Airway epithelial cell (primary cell): Measurements from ENCODE around the gene C2CD3. TPM values are rescaled to one million over a fixed set of nuclear protein-coding genes. Genes with fewer than 3 reads are reported as not detected.

Experiments used
- total RNA-seq: library from RNA; depleted of rRNA; stranded (reverse); fragments of >200 nt; gene quantifications from 2 replicates; pipeline ENCODE4 v1.2.3, GENCODE V29; 2015

C2CD3 gene, protein sequence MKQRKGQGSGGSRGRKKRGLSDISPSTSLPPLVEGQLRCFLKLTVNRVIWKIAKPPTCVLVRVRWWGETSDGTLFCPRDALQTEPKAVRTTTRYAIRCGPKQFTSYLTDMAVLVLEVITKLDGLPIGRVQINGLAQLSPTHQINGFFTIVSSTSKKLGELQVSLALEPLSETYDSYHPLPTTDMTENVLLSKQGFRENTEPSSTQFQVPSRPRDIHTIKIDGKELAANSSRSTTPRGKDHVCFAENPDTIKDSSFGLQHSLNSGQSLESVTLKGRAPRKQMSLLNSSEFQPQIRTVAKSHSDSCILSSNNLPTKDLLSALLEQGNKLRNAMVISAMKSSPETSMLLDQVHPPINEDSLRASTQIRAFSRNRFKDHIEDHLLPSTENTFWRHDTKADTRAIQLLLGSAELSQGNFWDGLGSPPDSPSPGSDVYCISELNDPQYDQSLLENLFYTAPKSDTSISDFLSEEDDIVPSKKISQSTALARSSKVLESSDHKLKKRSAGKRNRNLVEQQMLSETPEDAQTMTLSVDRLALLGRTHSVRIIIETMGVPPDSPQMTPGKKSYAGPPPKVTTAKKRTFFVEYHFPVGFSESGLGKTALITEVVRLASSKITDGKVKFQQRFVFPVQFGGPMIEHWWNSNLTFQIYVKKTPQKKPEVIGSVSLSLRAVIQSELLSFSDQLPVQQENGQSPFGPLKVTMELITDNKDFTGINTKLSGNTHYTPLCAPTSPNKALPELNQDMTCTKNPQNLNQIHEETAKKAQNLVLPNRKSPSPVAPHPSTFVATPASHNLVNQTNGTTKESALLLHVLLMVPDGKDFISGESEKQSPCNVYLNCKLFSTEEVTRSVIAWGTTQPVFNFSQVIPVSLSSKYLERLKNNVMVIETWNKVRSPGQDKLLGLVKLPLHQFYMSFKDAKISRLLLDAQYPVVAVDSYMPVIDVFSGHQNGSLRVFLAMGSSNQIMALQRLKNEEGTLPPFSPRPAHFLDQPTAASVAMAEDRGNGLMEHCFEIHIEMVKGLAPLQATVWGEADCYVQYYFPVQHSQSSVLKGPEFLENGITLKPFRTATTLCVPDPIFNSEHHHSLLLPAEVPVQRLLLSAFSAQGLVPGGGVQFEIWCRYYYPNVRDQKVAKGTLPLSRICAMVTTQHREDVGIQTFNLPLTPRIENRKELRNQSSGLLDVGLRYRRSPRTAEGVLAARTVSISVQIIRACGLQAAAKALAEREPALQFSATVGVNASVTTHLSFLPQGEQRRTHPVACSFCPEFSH (N-terminal part only)
- 6.2 and 10.6 TPM in 2 replicates for total RNA-seq

DNA sequence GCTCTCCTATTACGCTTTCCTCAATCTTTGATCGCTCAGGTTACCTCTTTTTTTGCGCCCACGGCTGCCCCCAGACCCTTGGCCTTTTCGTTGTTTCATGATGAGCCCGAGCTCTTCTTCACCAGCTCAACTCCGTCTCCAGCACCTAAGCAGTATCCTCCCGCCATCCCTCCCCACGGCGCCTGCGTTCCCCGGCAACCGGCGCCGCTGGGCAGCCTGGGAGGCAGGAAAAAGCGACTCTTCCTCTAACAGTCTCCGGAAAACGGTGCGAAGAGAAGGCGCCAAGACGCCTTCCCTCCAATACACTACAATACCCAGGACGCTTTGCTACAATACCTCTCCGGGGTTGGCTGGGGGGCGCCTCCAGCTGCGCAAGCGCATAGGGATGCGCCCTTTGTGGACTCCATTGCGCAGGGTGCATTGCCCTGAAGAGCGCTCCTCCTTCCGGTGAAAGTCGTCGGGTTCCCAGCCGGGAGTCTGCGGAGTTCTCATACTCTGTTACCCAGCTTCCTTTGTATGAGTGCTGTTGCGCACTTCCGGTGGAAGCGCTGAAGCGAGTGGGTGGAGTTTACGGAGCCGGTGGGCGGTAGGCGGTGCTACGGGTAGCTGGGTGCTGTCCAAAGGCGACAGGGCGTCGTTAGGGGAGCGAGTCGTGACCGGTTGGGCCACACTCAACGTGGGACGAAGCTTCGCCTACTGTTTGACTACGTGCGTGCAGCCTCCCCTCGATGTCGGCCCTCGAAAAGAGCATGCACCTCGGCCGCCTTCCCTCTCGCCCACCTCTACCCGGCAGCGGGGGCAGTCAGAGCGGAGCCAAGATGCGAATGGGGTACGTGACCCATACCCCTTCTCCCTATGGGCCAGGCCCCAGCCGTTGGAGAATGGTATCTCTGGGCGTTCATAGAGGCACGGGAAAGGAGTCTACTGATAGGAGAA lies at the start of gene C2CD3, which contains the start of gene PPME1:
Gene C2CD3 (minus strand): TSS at position 309 of the 936 bp plus-strand sequence. CDS start 210 bp downstream, at position 99.
Gene PPME1 (plus strand): TSS at position 596 of the 936 bp plus-strand sequence. CDS start 133 bp downstream, at position 729.

DNA sequence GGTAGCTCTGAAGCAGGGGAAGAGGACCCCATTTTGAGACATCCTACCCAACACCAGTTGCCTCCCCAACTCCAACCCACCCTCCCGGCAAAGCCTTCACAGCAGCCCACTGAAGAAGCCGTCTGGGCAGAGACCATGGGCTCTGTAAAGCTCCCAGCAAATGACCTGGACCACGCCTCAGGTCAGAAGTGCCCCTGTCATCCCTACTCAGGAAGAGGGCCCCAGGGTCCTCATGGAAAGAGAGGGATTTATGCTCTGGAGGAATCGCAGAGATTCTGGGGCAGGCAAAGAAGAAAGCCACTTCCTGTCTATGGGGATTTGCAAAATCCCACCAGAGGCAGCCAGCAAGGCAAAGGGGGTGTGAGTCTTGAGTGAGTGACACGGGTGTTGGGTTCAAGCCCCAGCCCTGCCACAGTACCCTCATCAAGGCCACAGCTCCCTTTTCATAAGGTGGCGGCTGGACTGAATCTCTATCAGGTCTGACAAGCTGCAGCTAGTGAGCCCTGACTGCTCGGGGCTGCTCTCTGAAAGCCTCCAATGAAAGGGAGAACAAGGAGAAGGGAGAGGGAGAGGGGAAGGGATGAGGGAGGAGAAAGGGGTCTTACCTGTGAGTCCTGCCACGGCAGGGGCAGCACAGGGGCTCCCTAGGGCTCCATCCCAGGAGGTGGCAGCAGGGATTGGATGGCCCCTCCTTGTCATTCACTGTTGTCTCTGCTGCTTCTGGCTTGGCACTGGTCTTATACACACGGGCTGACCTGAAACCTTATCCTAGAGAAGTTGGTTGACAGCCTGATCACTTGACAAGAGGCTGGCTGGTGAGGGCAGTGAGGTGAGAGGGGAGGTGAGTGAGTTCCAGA lies 162.2 kb downstream of the C2CD3 start, which contains the start of gene UCP3:
Gene UCP3 (minus strand): TSS at position 713 of the 857 bp plus-strand sequence. CDS start 2,043 bp downstream, outside the sequence.

DNA sequence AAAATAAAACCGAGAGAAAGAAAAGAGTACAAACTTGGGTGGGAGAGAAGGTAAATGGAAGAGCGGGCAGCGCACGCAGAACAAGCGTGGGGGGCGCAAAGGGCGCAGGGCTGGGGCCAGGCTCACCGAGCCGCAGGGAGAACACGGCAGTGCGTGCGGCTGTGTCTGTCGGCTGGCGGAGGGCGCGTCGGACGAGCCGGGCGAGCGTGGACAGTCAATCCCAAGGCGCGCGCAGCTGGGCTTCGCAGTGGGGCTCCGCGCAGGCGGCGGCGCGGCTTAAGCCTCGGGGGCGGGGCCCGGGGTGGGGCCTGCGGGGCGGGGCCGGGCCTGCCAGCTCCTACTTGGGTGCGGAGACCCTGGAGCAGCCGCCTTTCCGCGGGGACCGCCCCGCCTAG lies 188.2 kb downstream of the C2CD3 start, which contains the start of gene UCP2:
Gene UCP2 (minus strand): TSS at position 249 of the 395 bp plus-strand sequence. CDS start 4,465 bp downstream, outside the sequence.

Other genes with a start within 250 kb of the C2CD3 start
- gene DNAJB13, start 220.0 kb downstream of the C2CD3 start, total RNA-seq: 0.14 and 0.28 TPM in 2 replicates
- gene UCP2, start 188.2 kb downstream of the C2CD3 start, total RNA-seq: 36.2 and 39.6 TPM in 2 replicates
- not detected in 2 replicates for gene UCP3, start 161.9 kb downstream of the C2CD3 start, total RNA-seq
- gene PPME1, start 287 bp upstream of the C2CD3 start, total RNA-seq: 42.0 and 44.9 TPM in 2 replicates
- 0.09 and 0.71 TPM in 2 replicates for gene P4HA3, start 140.6 kb upstream of the C2CD3 start, total RNA-seq
- 1.4 and 2.0 TPM in 2 replicates for gene PGM2L1, start 227.4 kb upstream of the C2CD3 start, total RNA-seq